DMS153 treated with DMSO at 0.1 percent for 48 hours (cell line): Measurements from ENCODE around the gene SPEM1.
A peak's percentile ranks its signal among the peaks of the same experiment; 100 is the strongest.

Experiments used
- DNase-seq: peaks from one replicate; lab custom pipeline; 2025; ENCODE audit not compliant: unreplicated experiment; lab: John Stamatoyannopoulos, UW

The SPEM1 gene

GRCh38 chr17:7419819-7420610, at the start of gene SPEM1:
Gene SPEM1, plus strand, starts transcription at chr17:7420324. Its CDS starts 61 bp downstream, at chr17:7420385.
- DNase-seq = no peak

GRCh38 chr17:7370853-7371252, 49.3 kb upstream of the SPEM1 start:
- no peak for DNase-seq

GRCh38 chr17:7374353-7374752, 45.8 kb upstream of the SPEM1 start:
- no peak for DNase-seq

- no peak for DNase-seq
These were observed 41.0 kb upstream of the SPEM1 start for GRCh38 chr17:7379134-7379533.

- no peak for DNase-seq
These were observed 39.8 kb upstream of the SPEM1 start for GRCh38 chr17:7380321-7380720.

GRCh38 chr17:7380855-7381683, 39.1 kb upstream of the SPEM1 start, which contains the start of gene TNK1:
Gene TNK1, plus strand, starts transcription at chr17:7381089. Its CDS starts 1,838 bp downstream, at chr17:7382927.
- DNase-seq = no peak

GRCh38 chr17:7382901-7383300, 37.2 kb upstream of the SPEM1 start:
- DNase-seq = no peak

GRCh38 chr17:7383371-7383741, 36.8 kb upstream of the SPEM1 start:
- no peak for DNase-seq

GRCh38 chr17:7383742-7384488, 36.2 kb upstream of the SPEM1 start:
- no peak for DNase-seq

- DNase-seq = no peak
These were observed 35.5 kb upstream of the SPEM1 start for GRCh38 chr17:7384489-7385081.

GRCh38 chr17:7388856-7389255, 31.3 kb upstream of the SPEM1 start:
- DNase-seq = no peak

GRCh38 chr17:7389924-7390910, 29.9 kb upstream of the SPEM1 start:
- no peak for DNase-seq

GRCh38 chr17:7391307-7391706, 28.8 kb upstream of the SPEM1 start:
- no peak for DNase-seq

GRCh38 chr17:7392696-7393612, 27.2 kb upstream of the SPEM1 start:
- no peak for DNase-seq

- no peak for DNase-seq
These were observed 26.3 kb upstream of the SPEM1 start for GRCh38 chr17:7393613-7394451.

- DNase-seq = peak; percentile 20
These were observed 25.5 kb upstream of the SPEM1 start, which contains the start of gene PLSCR3 for GRCh38 chr17:7394452-7395191. Gene PLSCR3, minus strand, starts transcription at chr17:7394525. Its CDS starts 415 bp downstream, at chr17:7394110.

GRCh38 chr17:7396147-7396546, 24.0 kb upstream of the SPEM1 start:
- DNase-seq = no peak
